Measurements from ENCODE around the gene YIPF5. TPM values are rescaled to one million over a fixed set of nuclear protein-coding genes. Genes with fewer than 3 reads are reported as not detected.

The YIPF5 gene
- total RNA-seq, 2 experiments from 2014 or later, result 57.6 to 64.8 TPM

DNA sequence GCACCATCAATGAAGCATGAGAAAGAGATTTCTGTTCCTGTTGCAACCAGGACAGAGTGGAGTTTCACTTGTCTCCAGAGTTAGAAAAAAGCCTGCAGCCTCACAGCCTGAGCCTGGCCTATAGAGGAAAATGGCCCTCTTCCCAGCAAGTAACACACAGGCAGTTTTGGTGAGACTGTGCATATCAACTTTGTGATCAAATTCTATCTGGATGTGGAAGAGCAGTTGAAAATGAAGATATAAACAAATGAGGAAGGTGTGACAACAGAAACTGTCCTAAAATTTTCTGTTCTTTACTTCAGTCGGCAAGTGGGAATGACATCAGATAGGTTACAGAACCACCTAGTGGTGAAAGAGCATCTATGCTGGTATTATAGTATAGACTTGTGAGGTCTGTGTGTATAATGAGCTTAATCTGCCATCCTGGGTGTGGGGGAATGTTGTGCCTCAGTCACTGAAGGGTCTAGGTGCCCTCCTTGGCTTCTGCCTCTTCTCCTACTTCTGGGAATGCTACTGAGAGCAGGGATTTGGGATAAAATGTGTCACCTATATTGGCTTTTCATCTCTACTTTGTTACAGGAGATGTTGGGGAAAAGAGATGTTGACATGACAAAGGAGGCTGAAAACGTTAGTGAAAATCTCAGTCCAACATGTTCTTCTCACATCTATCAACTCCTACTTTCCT, 28.2 kb downstream of the YIPF5 start:
- Histone ChIP-seq H3K4me3 (ENCODE audit: low read length) (no peak overlapping the region), H3K4me1 (ENCODE audit: insufficient read depth, low read length) (no peaks in the 10 kb centered on the region), H3K27me3 (ENCODE audit: control insufficient read depth in 1 of 2, insufficient read depth in 2 of 2, low read length in 2 of 2) (no peaks in the 10 kb centered on the region), H3K9me3 (ENCODE audit: control insufficient read depth in 1 of 2, insufficient read depth in 1 of 2, low read length in 2 of 2) (no peaks in the 10 kb centered on the region), H3K27ac (ENCODE audit: low read depth in 1 of 2, low read length in 2 of 2) (no peak overlapping the region), H3K36me3 (ENCODE audit: insufficient read depth, low read length) (no peaks in the 10 kb centered on the region)
- ATAC-seq (ENCODE audit: poor library complexity) (peak; percentile 91), DNase-seq (peak in 3 of 14 experiments; percentile 38 to 48 (median 45))
- no peak overlapping the region for H3K4me3 Mint-ChIP-seq
- TF ChIP-seq, protein P1, sequence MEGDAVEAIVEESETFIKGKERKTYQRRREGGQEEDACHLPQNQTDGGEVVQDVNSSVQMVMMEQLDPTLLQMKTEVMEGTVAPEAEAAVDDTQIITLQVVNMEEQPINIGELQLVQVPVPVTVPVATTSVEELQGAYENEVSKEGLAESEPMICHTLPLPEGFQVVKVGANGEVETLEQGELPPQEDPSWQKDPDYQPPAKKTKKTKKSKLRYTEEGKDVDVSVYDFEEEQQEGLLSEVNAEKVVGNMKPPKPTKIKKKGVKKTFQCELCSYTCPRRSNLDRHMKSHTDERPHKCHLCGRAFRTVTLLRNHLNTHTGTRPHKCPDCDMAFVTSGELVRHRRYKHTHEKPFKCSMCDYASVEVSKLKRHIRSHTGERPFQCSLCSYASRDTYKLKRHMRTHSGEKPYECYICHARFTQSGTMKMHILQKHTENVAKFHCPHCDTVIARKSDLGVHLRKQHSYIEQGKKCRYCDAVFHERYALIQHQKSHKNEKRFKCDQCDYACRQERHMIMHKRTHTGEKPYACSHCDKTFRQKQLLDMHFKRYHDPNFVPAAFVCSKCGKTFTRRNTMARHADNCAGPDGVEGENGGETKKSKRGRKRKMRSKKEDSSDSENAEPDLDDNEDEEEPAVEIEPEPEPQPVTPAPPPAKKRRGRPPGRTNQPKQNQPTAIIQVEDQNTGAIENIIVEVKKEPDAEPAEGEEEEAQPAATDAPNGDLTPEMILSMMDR (IDR thresholded peaks at IDR 0.05), result peak; percentile 72
- no peaks in the 10 kb centered on the region for H3K9me3 Mint-ChIP-seq
- H3K36me3 Mint-ChIP-seq (ENCODE audit: low read depth), result no peaks in the 10 kb centered on the region
- ChIA-PET CTCF (interaction anchor here (0.6 to 1.6 kb wide), 4 partner anchors 9 to 50 kb away, joined by 3 to 7 read pairs (median 4); no protein-coding TSS in a partner anchor), POLR2A (no interaction called here)
- intact Hi-C loops (cut with DNase I, micrococcal nuclease), result no loop called here
- H3K27ac Mint-ChIP-seq, result no peak overlapping the region
- peaks cover 11% of the 10 kb centered on the region for H3K27me3 Mint-ChIP-seq
- H3K4me1 Mint-ChIP-seq (ENCODE audit: low read depth), result peaks cover 7% of the 10 kb centered on the region

DNA sequence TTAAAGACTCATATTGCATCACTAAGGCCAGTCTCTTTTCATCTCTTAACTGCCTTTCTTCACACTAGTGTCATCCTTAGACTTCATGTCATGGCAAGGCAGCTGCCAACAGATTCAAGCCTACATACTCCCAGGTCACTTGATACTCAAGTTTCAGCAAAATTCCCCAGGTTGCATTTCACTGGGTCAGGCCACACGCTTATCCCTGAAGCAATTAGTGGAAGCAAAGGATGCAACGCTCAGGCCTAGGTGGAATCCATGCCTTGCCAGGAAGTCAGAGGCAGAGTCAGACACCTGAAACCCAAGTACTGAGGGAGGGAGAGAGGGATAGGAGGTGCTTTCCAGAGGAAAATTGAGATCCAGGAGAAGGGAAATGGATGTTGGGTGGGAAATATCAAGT, 28.9 kb downstream of the YIPF5 start:
- Histone ChIP-seq H3K4me1 (ENCODE audit: insufficient read depth, low read length) (no peaks in the 10 kb centered on the region), H3K36me3 (ENCODE audit: insufficient read depth, low read length) (no peaks in the 10 kb centered on the region), H3K9me3 (ENCODE audit: control insufficient read depth in 1 of 2, insufficient read depth in 1 of 2, low read length in 2 of 2) (no peaks in the 10 kb centered on the region), H3K27me3 (ENCODE audit: control insufficient read depth in 1 of 2, insufficient read depth in 2 of 2, low read length in 2 of 2) (no peaks in the 10 kb centered on the region), H3K27ac (ENCODE audit: low read depth in 1 of 2, low read length in 2 of 2) (no peak overlapping the region), H3K4me3 (ENCODE audit: low read length) (no peak overlapping the region)
- DNase-seq, result no peak
- ChIA-PET CTCF (interaction anchor here (1.1 to 1.6 kb wide), 3 partner anchors 9 to 50 kb away, joined by 4 to 7 read pairs (median 5); no protein-coding TSS in a partner anchor), POLR2A (interaction anchor here (0.6 kb wide), 1 partner anchor 142 kb away, joined by 4 read pairs; no protein-coding TSS in a partner anchor)
- Mint-ChIP-seq H3K27ac (no peak overlapping the region), H3K27me3 (peaks cover 11% of the 10 kb centered on the region), H3K9me3 (no peaks in the 10 kb centered on the region), H3K4me1 (ENCODE audit: low read depth) (peaks cover 7% of the 10 kb centered on the region), H3K36me3 (ENCODE audit: low read depth) (no peaks in the 10 kb centered on the region), H3K4me3 (no peak overlapping the region)
- TF ChIP-seq, protein P1 (IDR thresholded peaks at IDR 0.05), result no peak
- intact Hi-C loops (cut with DNase I, micrococcal nuclease), result no loop called here
- no peak for ATAC-seq (ENCODE audit: poor library complexity)

DNA sequence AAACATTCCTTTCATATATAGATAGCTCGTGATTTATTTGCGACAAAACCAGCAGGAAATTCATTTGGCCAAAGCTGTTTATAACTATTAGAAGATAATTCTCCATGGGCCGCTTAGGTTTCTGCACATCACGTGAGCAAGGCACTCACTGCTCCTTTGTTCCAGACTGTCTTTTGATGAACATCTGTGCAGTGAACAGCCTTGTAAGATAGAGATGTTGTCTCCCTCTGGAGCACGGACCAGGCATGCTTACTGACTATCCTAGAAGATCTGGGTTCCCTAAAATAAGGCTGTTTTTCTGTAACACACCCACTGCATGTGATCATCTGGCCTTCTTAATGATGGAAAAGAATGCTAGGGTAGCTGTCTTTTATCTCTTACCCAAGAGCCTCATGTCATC, 30.9 kb downstream of the YIPF5 start:
- no peaks in the 10 kb centered on the region for H3K36me3 Mint-ChIP-seq (ENCODE audit: low read depth)
- ChIA-PET POLR2A (no interaction called here), CTCF (interaction anchor here (1.6 kb wide), 1 partner anchor 13 kb away, joined by 3 read pairs; no protein-coding TSS in a partner anchor)
- Histone ChIP-seq H3K27ac (ENCODE audit: low read depth in 1 of 2, low read length in 2 of 2) (no peak overlapping the region), H3K36me3 (ENCODE audit: insufficient read depth, low read length) (no peaks in the 10 kb centered on the region), H3K4me1 (ENCODE audit: insufficient read depth, low read length) (no peaks in the 10 kb centered on the region), H3K4me3 (ENCODE audit: low read length) (no peak overlapping the region), H3K27me3 (ENCODE audit: control insufficient read depth in 1 of 2, insufficient read depth in 2 of 2, low read length in 2 of 2) (no peaks in the 10 kb centered on the region), H3K9me3 (ENCODE audit: control insufficient read depth in 1 of 2, insufficient read depth in 1 of 2, low read length in 2 of 2) (no peaks in the 10 kb centered on the region)
- no peak for DNase-seq
- no peak overlapping the region for H3K27ac Mint-ChIP-seq
- peaks cover 11% of the 10 kb centered on the region for H3K27me3 Mint-ChIP-seq
- H3K4me1 Mint-ChIP-seq (ENCODE audit: low read depth), result peaks cover 7% of the 10 kb centered on the region
- TF ChIP-seq, protein P1 (IDR thresholded peaks at IDR 0.05), result no peak
- intact Hi-C loops (cut with DNase I, micrococcal nuclease), result no loop called here
- no peak overlapping the region for H3K4me3 Mint-ChIP-seq
- H3K9me3 Mint-ChIP-seq, result no peaks in the 10 kb centered on the region
- ATAC-seq (ENCODE audit: poor library complexity), result no peak

Measured in CD4-positive, alpha-beta T cell (primary cell).